ENCODE measurements around the gene ACOX2.

Gene ACOX2

DNA sequence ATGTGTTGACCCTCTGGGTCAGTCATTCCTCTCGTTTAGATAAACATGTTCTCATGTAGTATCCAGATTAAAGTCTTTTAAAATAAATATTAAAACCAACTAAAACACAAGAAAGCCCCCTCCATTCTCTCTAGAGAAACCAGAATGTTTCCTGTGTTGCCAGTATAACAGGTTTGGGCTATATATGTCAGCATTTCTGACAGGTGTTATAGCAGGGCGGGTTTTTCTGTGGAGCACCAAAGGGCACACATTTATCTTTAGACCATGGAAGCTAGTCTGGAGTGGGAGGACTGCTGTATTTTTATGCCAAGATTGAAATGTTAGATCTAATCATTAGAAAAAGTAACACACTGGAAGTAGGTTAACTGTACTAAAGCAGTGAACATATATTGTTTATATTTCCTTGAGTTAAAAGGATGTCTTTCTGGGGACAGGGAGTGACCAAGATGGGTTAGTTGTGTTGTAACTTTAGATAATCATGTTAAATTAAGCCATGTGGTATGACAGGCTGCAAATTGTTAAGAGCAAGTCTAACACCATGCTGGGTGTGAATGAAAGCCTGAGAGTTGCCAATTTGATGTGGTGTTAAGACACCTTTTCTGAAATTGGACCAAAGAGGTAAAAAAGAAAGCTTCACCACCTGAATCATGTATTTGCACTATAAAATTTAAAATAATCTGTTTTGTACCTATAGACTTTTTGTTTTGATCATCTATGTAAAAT lies 29.5 kb downstream of the ACOX2 start:
- Histone ChIP-seq H3K36me3 (ENCODE audit: insufficient read depth, low read length) (0 out of 2 replicates have a peak, but pooled peaks cover 3% of the 10 kb centered on the region), H2AFZ (ENCODE audit: low read length) (no peak overlapping the region), H3K79me2 (ENCODE audit: insufficient read depth, low read length) (no peaks in the 10 kb centered on the region), H3K9ac (ENCODE audit: low read length) (no peak overlapping the region), H3K9me2 (ENCODE audit: low read depth, low read length) (no peaks in the 10 kb centered on the region), H3K4me2 (ENCODE audit: low read length) (no peak overlapping the region), H3K9me3 (ENCODE audit: low read length) (no peaks in the 10 kb centered on the region), H3K27me3 (ENCODE audit: insufficient read depth, low read length) (no peaks in the 10 kb centered on the region), H3K27ac (ENCODE audit: low read depth, low read length, poor library complexity, severe bottlenecking) (no peak overlapping the region), H3K4me1 (ENCODE audit: insufficient read depth, low read length, severe bottlenecking) (no peaks in the 10 kb centered on the region), H3F3A (ENCODE audit: insufficient read depth, low read length) (no peaks in the 10 kb centered on the region), H4K20me1 (ENCODE audit: insufficient read depth, low read length) (no peaks in the 10 kb centered on the region), H3K4me3 (ENCODE audit: low read depth, low read length, poor library complexity, severe bottlenecking) (no peak overlapping the region)
- TF ChIP-seq, protein P1, sequence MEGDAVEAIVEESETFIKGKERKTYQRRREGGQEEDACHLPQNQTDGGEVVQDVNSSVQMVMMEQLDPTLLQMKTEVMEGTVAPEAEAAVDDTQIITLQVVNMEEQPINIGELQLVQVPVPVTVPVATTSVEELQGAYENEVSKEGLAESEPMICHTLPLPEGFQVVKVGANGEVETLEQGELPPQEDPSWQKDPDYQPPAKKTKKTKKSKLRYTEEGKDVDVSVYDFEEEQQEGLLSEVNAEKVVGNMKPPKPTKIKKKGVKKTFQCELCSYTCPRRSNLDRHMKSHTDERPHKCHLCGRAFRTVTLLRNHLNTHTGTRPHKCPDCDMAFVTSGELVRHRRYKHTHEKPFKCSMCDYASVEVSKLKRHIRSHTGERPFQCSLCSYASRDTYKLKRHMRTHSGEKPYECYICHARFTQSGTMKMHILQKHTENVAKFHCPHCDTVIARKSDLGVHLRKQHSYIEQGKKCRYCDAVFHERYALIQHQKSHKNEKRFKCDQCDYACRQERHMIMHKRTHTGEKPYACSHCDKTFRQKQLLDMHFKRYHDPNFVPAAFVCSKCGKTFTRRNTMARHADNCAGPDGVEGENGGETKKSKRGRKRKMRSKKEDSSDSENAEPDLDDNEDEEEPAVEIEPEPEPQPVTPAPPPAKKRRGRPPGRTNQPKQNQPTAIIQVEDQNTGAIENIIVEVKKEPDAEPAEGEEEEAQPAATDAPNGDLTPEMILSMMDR (IDR thresholded peaks at IDR 0.05; ENCODE audit: low read length) = no peak
- TF ChIP-seq EZH2 (IDR thresholded peaks at IDR 0.05; ENCODE audit: borderline replicate concordance, low read length) = no peak

DNA sequence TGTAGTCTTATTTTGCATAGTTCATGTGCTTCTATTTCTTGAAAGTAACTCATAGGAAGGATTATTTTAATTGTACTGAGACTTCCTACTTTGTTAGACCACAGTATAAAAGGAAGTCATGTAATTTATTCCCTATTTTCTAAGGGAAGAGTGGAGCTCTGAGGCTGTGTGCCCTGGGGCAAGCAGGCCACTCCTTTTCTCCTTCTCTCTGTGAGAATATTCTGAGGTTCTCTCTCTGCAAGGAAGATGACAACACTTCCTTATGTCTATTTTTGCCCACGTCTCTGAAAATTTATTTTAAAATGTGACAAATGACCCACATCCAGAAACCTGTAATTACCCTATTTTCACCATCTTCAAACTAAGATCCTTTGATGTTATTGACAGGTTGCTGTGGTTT lies 34.1 kb downstream of the ACOX2 start:
- H3K79me2 ChIP-seq (ENCODE audit: insufficient read depth, low read length) = no peaks in the 10 kb centered on the region
- H3K27me3 ChIP-seq (ENCODE audit: insufficient read depth, low read length) = no peaks in the 10 kb centered on the region

DNA sequence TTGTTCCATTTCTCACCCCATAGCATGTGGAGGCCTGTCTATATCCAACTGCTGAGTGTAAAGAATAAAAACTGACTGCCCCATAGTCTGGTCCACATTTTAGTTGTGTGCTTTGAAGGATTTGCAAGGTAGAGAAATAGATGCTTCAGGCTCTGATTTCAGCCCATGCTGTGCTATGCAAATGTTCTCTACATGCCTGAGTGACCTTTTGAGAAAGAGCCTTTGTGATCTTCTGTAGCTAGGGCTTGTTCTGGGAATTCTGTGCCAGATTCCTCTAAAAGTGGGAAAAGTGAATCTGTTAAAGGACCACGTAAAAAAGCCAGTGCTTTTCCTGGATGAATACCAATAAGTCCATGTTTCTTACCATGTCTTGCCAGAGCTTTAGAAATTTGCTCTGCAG lies 39.9 kb downstream of the ACOX2 start:
- Histone ChIP-seq H4K20me1 (ENCODE audit: insufficient read depth, low read length) (no peaks in the 10 kb centered on the region), H3K9ac (ENCODE audit: low read length) (no peak overlapping the region), H3K27ac (ENCODE audit: low read depth, low read length, poor library complexity, severe bottlenecking) (no peak overlapping the region)

More for the DNA sequence above, 34.1 kb downstream of the ACOX2 start:
- TF ChIP-seq EZH2 (IDR thresholded peaks at IDR 0.05; ENCODE audit: borderline replicate concordance, low read length) = no peak
- TF ChIP-seq, protein P1 (IDR thresholded peaks at IDR 0.05; ENCODE audit: low read length) = no peak
- Histone ChIP-seq H2AFZ (ENCODE audit: low read length) (no peak overlapping the region), H3K4me3 (ENCODE audit: low read depth, low read length, poor library complexity, severe bottlenecking) (no peak overlapping the region), H4K20me1 (ENCODE audit: insufficient read depth, low read length) (no peaks in the 10 kb centered on the region), H3K36me3 (ENCODE audit: insufficient read depth, low read length) (peaks cover 19% of the 10 kb centered on the region), H3K27ac (ENCODE audit: low read depth, low read length, poor library complexity, severe bottlenecking) (no peak overlapping the region), H3K9me2 (ENCODE audit: low read depth, low read length) (no peaks in the 10 kb centered on the region), H3F3A (ENCODE audit: insufficient read depth, low read length) (no peaks in the 10 kb centered on the region), H3K4me2 (ENCODE audit: low read length) (no peak overlapping the region), H3K9me3 (ENCODE audit: low read length) (no peaks in the 10 kb centered on the region), H3K4me1 (ENCODE audit: insufficient read depth, low read length, severe bottlenecking) (no peaks in the 10 kb centered on the region), H3K9ac (ENCODE audit: low read length) (no peak overlapping the region)

More for the DNA sequence above, 39.9 kb downstream of the ACOX2 start:
- no peaks in the 10 kb centered on the region for H3K9me2 ChIP-seq (ENCODE audit: low read depth, low read length)
- H3K79me2 ChIP-seq (ENCODE audit: insufficient read depth, low read length) = no peaks in the 10 kb centered on the region; the same call in 1 of the 2 replicates
- H3K4me1 ChIP-seq (ENCODE audit: insufficient read depth, low read length, severe bottlenecking) = peaks cover 26% of the 10 kb centered on the region
- H3K36me3 ChIP-seq (ENCODE audit: insufficient read depth, low read length) = peaks cover 16% of the 10 kb centered on the region
- H3F3A ChIP-seq (ENCODE audit: insufficient read depth, low read length) = no peaks in the 10 kb centered on the region
- H3K9me3 ChIP-seq (ENCODE audit: low read length) = no peaks in the 10 kb centered on the region
- no peak overlapping the region for H3K4me3 ChIP-seq (ENCODE audit: low read depth, low read length, poor library complexity, severe bottlenecking)
- TF ChIP-seq, protein P1 (IDR thresholded peaks at IDR 0.05; ENCODE audit: low read length) = no peak
- no peak for TF ChIP-seq EZH2 (IDR thresholded peaks at IDR 0.05; ENCODE audit: borderline replicate concordance, low read length)
- peak overlapping the region; percentile 12; the same call in 1 of the 2 replicates for H3K4me2 ChIP-seq (ENCODE audit: low read length)
- no peak overlapping the region for H2AFZ ChIP-seq (ENCODE audit: low read length)
- H3K27me3 ChIP-seq (ENCODE audit: insufficient read depth, low read length) = no peaks in the 10 kb centered on the region
